Activated T-helper 2 cell treated with anti-CD3 and anti-CD28 coated beads, Interferon-gamma antibody, Interleukin-2, Interleukin-4, amounts not matched to agents 10 μg/mL and 5 μg/mL and 100 μg/mL, durations not matched to agents 14 hours and 24 hours and 36 hours (primary cell): ENCODE results near the gene ULK4. TPM values are rescaled to one million over a fixed set of nuclear protein-coding genes. Genes with fewer than 3 reads are reported as not detected.
"Not testable (repeated sequence)": the region's sequence is repeated elsewhere in the genome, so short reads cannot be mapped to it uniquely, and the experiment has no call there.

Experiments used
- DNase-seq: peaks from one replicate; pipeline ENCODE4 v3.0.0; 2021; ENCODE audit warnings: low spot score
- H3K27ac Mint-ChIP-seq: one replicate; pipeline ENCODE4 v1.8.0; 2021; ENCODE audit warnings: mixed read lengths
- H3K27me3 Mint-ChIP-seq: one replicate; pipeline ENCODE4 v1.8.0; 2021; ENCODE audit warnings: low read depth, mixed read lengths
- H3K36me3 Mint-ChIP-seq: one replicate; pipeline ENCODE4 v1.8.0; 2021; ENCODE audit warnings: low read depth, mixed read lengths
- H3K4me1 Mint-ChIP-seq: one replicate; pipeline ENCODE4 v1.8.0; 2021; ENCODE audit warnings: low read depth, mixed read lengths
- H3K4me3 Mint-ChIP-seq: one replicate; pipeline ENCODE4 v1.8.0; 2021; ENCODE audit warnings: low read depth, mild to moderate bottlenecking, moderate library complexity, mixed read lengths
- H3K9me3 Mint-ChIP-seq: one replicate; pipeline ENCODE4 v1.8.0; 2021; ENCODE audit warnings: mixed read lengths
- intact Hi-C: fragments of 100-400 bp; cut with micrococcal nuclease; formaldehyde crosslinking; loops from one replicate; pipeline ENCODE4 v1.15.1; 2023
- total RNA-seq: library from RNA; stranded (reverse); gene quantifications from 2 replicates; pipeline ENCODE4 v1.2.3, GENCODE V29; 2022

The ULK4 gene
- total RNA-seq, 1 donor from 2014 or later = 7.5 TPM

- H3K27me3 Mint-ChIP-seq = peaks cover 2% of the 10 kb centered on the region
- intact Hi-C loops = no loop called here
Measured at GRCh38 chr3:41580274-41580959, 381.5 kb downstream of the ULK4 start.

GRCh38 chr3:41579861-41580260 lies 382.0 kb downstream of the ULK4 start:
- no peaks in the 10 kb centered on the region for H3K4me1 Mint-ChIP-seq
- DNase-seq = no peak
- no peaks in the 10 kb centered on the region for H3K9me3 Mint-ChIP-seq
- no peaks in the 10 kb centered on the region for H3K36me3 Mint-ChIP-seq
- H3K4me3 Mint-ChIP-seq = no peak overlapping the region
- H3K27ac Mint-ChIP-seq = no peak overlapping the region
- H3K27me3 Mint-ChIP-seq = no peaks in the 10 kb centered on the region
- intact Hi-C loops = no loop called here

More at GRCh38 chr3:41580274-41580959, 381.5 kb downstream of the ULK4 start:
- no peak for DNase-seq
- H3K4me3 Mint-ChIP-seq = no peak overlapping the region
- H3K4me1 Mint-ChIP-seq = no peaks in the 10 kb centered on the region
- H3K27ac Mint-ChIP-seq = no peak overlapping the region
- H3K9me3 Mint-ChIP-seq = no peaks in the 10 kb centered on the region
- H3K36me3 Mint-ChIP-seq = no peaks in the 10 kb centered on the region

- no peaks in the 10 kb centered on the region for H3K9me3 Mint-ChIP-seq
- H3K27ac Mint-ChIP-seq = no peak overlapping the region
- H3K4me1 Mint-ChIP-seq = no peaks in the 10 kb centered on the region
- no peaks in the 10 kb centered on the region for H3K27me3 Mint-ChIP-seq
- H3K4me3 Mint-ChIP-seq = no peak overlapping the region
- H3K36me3 Mint-ChIP-seq = no peaks in the 10 kb centered on the region
- DNase-seq = no peak
- intact Hi-C loops = no loop called here
Measured at GRCh38 chr3:41578798-41579197, 383.1 kb downstream of the ULK4 start.

GRCh38 chr3:41575724-41576123 lies 386.2 kb downstream of the ULK4 start:
- no peaks in the 10 kb centered on the region for H3K27me3 Mint-ChIP-seq
- DNase-seq = no peak
- no peaks in the 10 kb centered on the region for H3K4me1 Mint-ChIP-seq
- no peaks in the 10 kb centered on the region for H3K9me3 Mint-ChIP-seq
- no peaks in the 10 kb centered on the region for H3K36me3 Mint-ChIP-seq
- intact Hi-C loops = no loop called here
- H3K27ac Mint-ChIP-seq = peak overlapping the region; percentile 5
- no peak overlapping the region for H3K4me3 Mint-ChIP-seq

GRCh38 chr3:41574900-41575299 lies 387.0 kb downstream of the ULK4 start:
- Mint-ChIP-seq H3K27me3 (no peaks in the 10 kb centered on the region), H3K4me1 (no peaks in the 10 kb centered on the region), H3K27ac (no peak overlapping the region), H3K9me3 (no peaks in the 10 kb centered on the region), H3K36me3 (no peaks in the 10 kb centered on the region), H3K4me3 (no peak overlapping the region)
- intact Hi-C loops = no loop called here
- DNase-seq = no peak

- H3K27me3 Mint-ChIP-seq = no peaks in the 10 kb centered on the region
- H3K4me3 Mint-ChIP-seq = no peak overlapping the region
- no peak for DNase-seq
- H3K27ac Mint-ChIP-seq = no peak overlapping the region
- intact Hi-C loops = no loop called here
- H3K9me3 Mint-ChIP-seq = no peaks in the 10 kb centered on the region
- H3K4me1 Mint-ChIP-seq = no peaks in the 10 kb centered on the region
- H3K36me3 Mint-ChIP-seq = no peaks in the 10 kb centered on the region
Measured at GRCh38 chr3:41573591-41573990, 388.3 kb downstream of the ULK4 start.

GRCh38 chr3:41572092-41572491 lies 389.8 kb downstream of the ULK4 start:
- Mint-ChIP-seq H3K4me1 (no peaks in the 10 kb centered on the region), H3K27ac (no peak overlapping the region), H3K4me3 (no peak overlapping the region), H3K27me3 (no peaks in the 10 kb centered on the region), H3K36me3 (no peaks in the 10 kb centered on the region), H3K9me3 (no peaks in the 10 kb centered on the region)
- DNase-seq = no peak
- intact Hi-C loops = no loop called here

GRCh38 chr3:41569632-41570305 lies 392.1 kb downstream of the ULK4 start:
- no peaks in the 10 kb centered on the region for H3K9me3 Mint-ChIP-seq
- intact Hi-C loops = no loop called here
- DNase-seq = no peak
- no peak overlapping the region for H3K4me3 Mint-ChIP-seq
- no peaks in the 10 kb centered on the region for H3K4me1 Mint-ChIP-seq
- no peak overlapping the region for H3K27ac Mint-ChIP-seq
- no peaks in the 10 kb centered on the region for H3K36me3 Mint-ChIP-seq
- H3K27me3 Mint-ChIP-seq = no peaks in the 10 kb centered on the region

- Mint-ChIP-seq H3K4me3 (no peak overlapping the region), H3K36me3 (no peaks in the 10 kb centered on the region), H3K27ac (no peak overlapping the region), H3K9me3 (no peaks in the 10 kb centered on the region), H3K4me1 (no peaks in the 10 kb centered on the region), H3K27me3 (peaks cover 1% of the 10 kb centered on the region)
- no peak for DNase-seq
- intact Hi-C loops = no loop called here
Measured at GRCh38 chr3:41565948-41566514, 395.9 kb downstream of the ULK4 start.

GRCh38 chr3:41565003-41565402 lies 396.9 kb downstream of the ULK4 start:
- no peaks in the 10 kb centered on the region for H3K4me1 Mint-ChIP-seq
- no peak for DNase-seq
- intact Hi-C loops = no loop called here
- H3K9me3 Mint-ChIP-seq = no peaks in the 10 kb centered on the region
- H3K27me3 Mint-ChIP-seq = peaks cover 1% of the 10 kb centered on the region
- H3K27ac Mint-ChIP-seq = no peak overlapping the region
- H3K4me3 Mint-ChIP-seq = no peak overlapping the region
- no peaks in the 10 kb centered on the region for H3K36me3 Mint-ChIP-seq

- H3K27me3 Mint-ChIP-seq, DNase-seq, H3K36me3 Mint-ChIP-seq, intact Hi-C loops, H3K4me1 Mint-ChIP-seq, H3K27ac Mint-ChIP-seq, H3K9me3 Mint-ChIP-seq, H3K4me3 Mint-ChIP-seq: not testable (repeated sequence)
Measured at GRCh38 chr3:41556245-41556644, 405.7 kb downstream of the ULK4 start.

GRCh38 chr3:41532976-41533375 lies 428.9 kb downstream of the ULK4 start:
- no peak for DNase-seq
- H3K36me3 Mint-ChIP-seq = no peaks in the 10 kb centered on the region
- no peaks in the 10 kb centered on the region for H3K9me3 Mint-ChIP-seq
- no peak overlapping the region for H3K4me3 Mint-ChIP-seq
- no peaks in the 10 kb centered on the region for H3K27me3 Mint-ChIP-seq
- intact Hi-C loops = no loop called here
- no peaks in the 10 kb centered on the region for H3K4me1 Mint-ChIP-seq
- no peak overlapping the region for H3K27ac Mint-ChIP-seq

- Mint-ChIP-seq H3K4me3 (no peak overlapping the region), H3K4me1 (peaks cover 2% of the 10 kb centered on the region), H3K27me3 (no peaks in the 10 kb centered on the region), H3K27ac (no peak overlapping the region), H3K36me3 (no peaks in the 10 kb centered on the region), H3K9me3 (no peaks in the 10 kb centered on the region)
- no peak for DNase-seq
- intact Hi-C loops = loop anchor here (5.0 kb wide), 1 partner anchor 580 kb away; no protein-coding TSS in a partner anchor
Measured at GRCh38 chr3:41526995-41527573, 434.8 kb downstream of the ULK4 start.
